NCI-H2196 (cell line): ENCODE data around the gene RIPOR3.
"Not testable (repeated sequence)": the region's sequence is repeated elsewhere in the genome, so short reads cannot be mapped to it uniquely, and the experiment has no call there.

Experiments
- DNase-seq: peaks from one replicate; lab custom pipeline; 2025; ENCODE audit not compliant: unreplicated experiment; lab: John Stamatoyannopoulos, UW

The RIPOR3 gene

DNA sequence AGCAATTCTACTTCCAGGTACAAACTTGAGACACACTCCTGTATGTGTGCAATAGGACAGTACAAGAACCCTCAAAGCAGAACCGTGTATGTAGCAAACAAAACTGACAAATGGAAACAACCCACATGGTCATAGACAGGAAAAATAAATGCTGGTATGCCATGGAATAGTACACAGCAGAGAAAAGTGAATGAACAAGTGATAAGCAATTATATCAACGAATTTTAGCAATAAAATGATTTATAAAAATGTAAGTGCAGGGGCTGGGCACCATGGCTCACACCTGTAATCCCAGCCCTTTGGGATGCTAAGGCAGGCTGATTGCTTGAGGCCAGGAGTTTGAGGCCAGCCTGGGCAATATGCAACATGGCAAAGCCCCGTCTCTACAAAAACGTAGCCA, 9.3 kb downstream of the RIPOR3 start:
- no peak for DNase-seq

DNA sequence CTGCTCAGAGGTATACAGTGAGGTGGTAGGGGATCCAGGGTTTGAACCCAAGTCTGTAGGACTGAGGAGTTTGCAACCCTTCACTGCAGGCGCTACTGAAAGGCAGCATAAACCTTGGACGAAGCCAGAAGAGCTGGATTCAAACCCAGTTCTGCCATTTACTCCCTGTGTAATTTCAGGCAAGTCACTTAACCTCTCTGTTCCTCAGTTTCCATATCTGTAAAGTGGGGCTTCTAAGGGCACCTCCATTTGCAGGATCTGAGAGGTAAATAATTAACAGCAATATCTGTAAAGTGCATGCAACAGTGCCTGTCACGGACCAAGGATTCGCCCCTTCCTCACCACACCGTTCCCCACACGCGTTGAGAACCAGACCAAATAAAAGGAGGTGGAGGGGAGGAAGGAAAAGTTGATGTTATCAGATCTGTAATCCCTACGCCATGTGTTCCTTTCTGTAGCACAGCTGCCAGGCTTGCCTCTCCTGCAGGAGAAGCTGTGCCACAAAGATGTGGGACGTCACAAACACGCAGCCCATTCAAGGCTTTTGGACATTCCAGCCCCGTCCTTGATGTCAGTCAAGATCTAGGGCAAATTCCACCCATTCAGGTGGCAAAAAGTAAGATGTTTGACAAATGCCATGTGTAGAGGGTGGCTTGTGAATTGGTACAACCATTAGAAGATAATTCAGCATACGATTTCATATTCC, 9.8 kb downstream of the RIPOR3 start:
- no peak for DNase-seq

DNA sequence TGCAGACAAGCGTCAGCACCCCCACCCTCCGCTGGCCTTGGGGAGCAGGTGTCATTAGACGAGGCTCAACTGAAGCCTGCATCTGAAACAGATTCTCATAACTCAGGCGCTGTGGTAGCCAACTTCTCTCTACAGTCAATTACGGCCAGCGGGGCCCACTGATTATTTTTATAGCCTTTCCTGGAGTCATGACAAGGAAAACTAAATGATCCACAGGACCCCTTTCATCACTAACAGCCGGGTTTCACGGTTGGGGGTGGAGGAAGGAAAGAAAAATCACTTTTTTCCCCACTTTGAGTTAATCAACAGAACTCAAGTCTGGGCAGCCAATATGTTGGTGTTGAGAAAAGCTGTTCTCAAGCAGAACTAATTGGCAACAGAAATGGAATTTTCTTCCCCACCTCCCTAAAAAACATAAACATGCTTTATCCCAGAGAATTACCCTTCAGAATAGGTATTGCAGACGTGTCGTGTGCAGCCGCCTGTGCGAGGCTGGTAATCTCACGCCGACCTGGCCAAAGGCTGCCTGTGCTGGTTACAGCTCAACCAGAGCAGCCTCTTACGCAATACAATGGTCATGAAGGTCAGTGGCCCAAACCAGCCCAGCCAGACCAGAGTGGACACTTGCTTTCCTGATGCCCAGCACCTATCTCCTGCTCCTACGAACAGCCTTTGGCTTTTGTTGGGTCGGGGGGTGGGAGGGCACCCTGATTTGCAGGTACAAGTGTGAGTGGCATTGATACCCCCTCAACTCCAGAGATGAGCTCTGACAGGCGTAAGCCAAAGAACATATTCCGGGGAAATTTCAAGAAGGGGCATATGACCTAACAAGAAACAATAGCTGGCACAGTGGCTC, 11.0 kb downstream of the RIPOR3 start:
- DNase-seq = no peak

GRCh38 chr20:50679753-50680104, 11.6 kb downstream of the RIPOR3 start:
- DNase-seq = no peak

- peak; percentile 47 for DNase-seq
Observed at GRCh38 chr20:50678169-50678898, 13.0 kb downstream of the RIPOR3 start.

DNA sequence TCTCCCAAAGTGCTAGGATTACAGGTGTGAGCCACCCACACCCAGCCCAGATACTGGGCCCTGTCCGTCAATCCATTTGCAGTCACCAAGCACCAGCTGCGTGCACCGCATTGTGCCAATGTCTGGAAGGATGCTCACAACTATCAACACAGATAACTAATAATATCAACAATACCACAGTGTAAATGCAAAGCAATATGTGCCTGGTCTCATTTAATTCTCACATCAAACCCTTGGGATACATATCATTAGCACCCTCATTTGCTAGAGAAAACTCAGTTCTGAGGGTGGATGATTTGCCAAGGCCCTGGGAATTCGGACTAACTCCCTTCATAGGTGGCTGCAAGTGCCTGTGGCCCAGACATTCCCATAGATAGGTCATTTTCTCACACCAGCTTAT, 14.5 kb downstream of the RIPOR3 start:
- DNase-seq = no peak

DNA sequence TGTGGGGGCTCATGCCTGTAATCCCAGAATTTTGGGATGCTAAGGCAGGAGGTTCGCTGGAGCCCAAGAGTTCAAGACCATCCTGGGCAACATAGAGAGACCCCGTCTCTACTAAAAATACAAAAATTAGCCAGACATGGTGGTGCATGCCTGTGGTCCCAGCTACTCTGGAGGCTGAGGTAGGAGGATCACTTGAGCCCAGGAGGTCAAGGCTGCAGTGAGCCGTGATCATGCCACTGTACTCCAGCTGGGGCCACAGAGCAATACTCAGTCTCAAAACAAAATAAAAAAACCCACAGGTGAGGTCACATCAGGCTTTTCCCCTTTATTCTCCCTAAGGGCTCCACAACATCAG, 15.0 kb downstream of the RIPOR3 start:
- not testable (repeated sequence) for DNase-seq

DNA sequence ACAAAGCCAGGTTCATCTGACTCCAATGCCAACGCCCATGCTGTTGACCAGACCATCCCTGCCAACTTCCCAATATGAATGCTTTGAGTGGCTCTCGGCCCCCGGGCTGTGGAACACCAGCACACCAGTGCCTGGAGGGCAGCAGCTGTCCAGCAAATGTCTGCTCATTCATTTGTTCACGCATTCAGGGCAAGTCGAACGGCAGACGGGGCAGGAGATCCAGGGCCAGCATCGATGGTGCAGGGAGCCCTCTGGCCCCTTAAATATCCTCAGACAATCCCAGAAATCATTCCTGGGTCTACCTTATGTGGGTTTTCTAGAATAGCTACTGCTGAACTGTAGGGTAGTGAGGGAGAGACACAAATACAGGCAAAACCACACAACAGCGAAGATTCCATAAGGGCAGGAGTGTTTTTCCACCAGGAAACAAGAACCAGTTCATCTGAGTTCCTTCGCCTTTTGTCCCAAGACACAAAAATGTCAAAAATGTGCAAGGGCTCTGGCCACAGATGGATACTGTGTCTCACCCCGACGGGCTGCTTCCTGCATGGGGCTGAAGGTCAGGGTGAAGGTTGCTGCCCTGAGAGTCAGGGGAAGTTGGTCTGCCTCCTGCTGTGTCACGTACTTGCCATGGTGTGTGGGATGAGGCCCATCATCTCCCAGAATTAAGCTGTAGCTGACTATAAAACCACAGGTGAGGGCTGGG, 15.5 kb downstream of the RIPOR3 start:
- no peak for DNase-seq

- DNase-seq = no peak
Observed at GRCh38 chr20:50674138-50674825, 17.1 kb downstream of the RIPOR3 start.

- no peak for DNase-seq
Observed at GRCh38 chr20:50673466-50674137, 17.7 kb downstream of the RIPOR3 start.

- no peak for DNase-seq
Observed at GRCh38 chr20:50673146-50673465, 18.2 kb downstream of the RIPOR3 start.

GRCh38 chr20:50672400-50673145, 18.8 kb downstream of the RIPOR3 start:
- no peak for DNase-seq

DNA sequence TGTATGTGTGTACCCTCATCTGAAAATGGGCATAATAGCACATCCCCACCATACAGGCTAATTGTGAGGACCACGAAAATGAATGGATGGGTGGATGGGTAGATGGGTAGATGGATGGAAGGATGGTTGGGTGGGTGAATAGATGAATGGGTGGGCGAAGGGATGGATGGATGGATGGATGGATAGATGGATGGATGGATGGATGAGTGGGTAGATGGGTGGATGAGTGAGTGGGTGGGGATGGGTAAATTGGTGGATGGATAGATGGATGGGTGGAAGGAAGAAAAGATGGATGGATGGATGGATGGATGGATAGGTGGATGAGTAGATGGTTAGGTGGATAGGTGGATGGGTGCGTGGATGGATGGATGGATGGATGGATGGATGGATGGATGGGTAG, 19.7 kb downstream of the RIPOR3 start:
- DNase-seq = no peak

DNA sequence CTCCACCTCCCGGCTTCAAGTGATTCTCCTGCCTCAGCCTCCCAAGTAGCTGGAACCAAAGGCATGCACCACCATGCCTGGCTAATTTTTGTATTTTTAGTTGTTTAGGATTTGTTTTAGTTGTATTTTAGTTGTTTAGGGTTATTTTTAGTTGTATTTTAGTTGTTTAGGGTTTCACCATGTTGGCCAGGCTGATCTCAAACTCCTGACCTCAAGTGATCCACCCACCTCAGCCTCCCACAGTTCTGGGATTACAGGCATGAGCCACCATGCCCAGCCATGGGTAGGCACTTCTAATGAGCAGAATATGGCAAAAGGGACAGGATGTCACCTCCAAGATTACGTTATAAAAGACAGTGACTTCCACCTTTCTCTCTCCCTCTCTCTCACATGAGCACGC, 20.3 kb downstream of the RIPOR3 start:
- not testable (repeated sequence) for DNase-seq

DNA sequence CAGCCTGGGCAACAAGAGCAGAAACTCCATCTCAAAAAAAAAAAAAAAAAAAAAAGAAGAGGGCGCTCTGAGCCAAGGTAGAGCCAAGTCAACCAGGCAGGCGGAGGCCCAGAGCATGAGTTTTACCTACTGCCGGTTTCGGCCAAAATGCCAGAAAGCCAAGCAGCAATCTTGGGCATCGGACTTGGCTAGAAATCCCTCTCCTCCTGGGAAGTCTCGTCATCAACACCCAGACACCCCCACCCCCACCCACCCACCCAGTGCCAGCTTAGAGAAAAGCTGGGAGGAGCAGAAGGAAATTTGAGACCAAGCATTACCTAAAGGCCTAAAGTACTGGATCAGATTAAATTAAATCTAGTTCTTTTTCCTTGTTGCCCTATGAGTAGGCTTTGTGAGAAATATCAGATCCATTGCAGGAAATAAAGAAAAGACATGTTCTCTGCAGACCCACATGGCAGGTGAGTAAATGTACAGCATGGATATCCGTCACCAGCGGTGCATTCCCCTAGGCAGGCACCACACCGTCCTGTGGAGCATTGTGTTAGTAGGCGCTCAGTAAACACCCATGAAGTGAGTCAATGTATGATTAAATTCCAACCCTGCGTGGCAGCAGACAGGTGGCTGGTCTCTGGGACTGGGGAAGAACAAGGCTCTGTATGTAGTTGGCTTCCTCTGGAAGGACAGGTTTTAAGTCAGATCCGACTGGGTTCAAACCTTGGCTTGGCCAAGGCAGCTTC, 21.0 kb downstream of the RIPOR3 start:
- peak; percentile 60 for DNase-seq

DNA sequence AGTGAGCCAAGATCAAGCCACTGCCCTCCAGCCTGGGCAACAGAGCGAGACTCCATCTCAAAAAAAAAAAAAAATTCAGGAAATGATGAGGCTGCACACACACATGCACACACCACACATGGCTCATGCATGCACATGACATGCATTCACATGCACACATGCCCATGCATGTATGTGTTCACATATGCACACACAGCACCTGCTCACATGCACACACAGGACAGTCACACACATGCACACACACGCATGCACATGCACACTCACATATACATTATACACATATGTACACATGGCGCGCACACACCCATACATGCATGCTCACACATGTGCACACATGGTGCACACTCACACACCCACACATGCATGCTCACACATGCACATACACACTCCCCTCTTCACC, 22.5 kb downstream of the RIPOR3 start:
- DNase-seq = no peak

DNA sequence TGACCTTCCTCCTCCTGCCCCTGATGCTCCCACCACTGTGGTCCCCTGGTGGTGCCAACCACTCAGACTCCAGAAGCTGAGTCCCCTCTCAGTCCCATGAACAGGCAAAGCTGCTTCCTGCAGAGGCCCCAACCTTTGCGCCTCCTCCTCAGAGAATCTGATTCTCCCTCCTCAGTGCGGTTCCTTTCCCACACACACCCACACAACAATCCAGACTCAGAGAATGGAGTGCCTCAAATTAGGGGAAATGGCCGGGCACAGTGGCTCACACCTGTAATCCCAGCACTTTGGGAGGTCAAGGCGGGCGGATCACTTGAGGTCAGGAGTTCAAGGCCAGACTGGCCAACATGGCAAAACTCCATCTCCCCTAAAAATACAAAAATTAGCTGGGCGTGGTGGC, 23.0 kb downstream of the RIPOR3 start:
- no peak for DNase-seq

DNA sequence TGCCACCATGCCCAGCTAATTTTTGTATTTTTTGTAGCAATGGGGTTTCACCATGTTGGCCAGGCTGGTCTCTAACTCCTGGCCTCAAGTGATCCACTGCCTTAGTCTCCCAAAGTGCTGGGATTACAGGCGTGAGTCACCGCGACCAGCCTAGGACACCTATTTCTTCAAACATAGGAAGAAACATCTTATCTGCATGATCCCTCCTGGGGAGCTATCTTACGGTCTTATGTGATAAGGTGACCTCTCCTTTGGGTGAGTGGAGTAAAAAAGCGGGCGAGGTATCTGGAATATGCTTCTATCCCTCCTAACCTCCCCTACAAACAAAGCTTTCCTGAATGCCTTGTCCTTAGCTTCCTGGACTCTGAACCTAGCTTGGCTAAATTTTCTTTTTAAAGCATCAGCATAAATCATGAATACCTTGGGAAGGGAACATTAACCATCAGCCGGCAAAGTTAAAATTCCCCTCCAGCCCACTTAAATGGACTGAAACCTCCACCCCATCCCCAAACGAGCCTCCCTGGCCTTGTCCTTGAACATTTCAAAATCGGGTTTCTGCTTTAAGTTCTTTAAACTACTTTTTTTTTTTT, 24.5 kb downstream of the RIPOR3 start:
- no peak for DNase-seq

GRCh38 chr20:50664254-50664653, 27.1 kb downstream of the RIPOR3 start:
- no peak for DNase-seq
